DMS114 treated with DMSO at 0.1 percent for 48 hours (cell line): ENCODE results near the gene ATAD2B.
"Not testable (repeated sequence)": the region's sequence is repeated elsewhere in the genome, so short reads cannot be mapped to it uniquely, and the experiment has no call there.

Experiments
- DNase-seq: peaks from one replicate; lab custom pipeline; 2025; ENCODE audit not compliant: unreplicated experiment; lab: John Stamatoyannopoulos, UW

ATAD2B gene

GRCh38 chr2:23801396-23801795 lies 125.5 kb downstream of the ATAD2B start:
- no peak for DNase-seq

GRCh38 chr2:23794234-23794633 lies 132.7 kb downstream of the ATAD2B start:
- DNase-seq, result no peak

GRCh38 chr2:23793476-23793875 lies 133.4 kb downstream of the ATAD2B start:
- no peak for DNase-seq

- DNase-seq, result no peak
Measured at GRCh38 chr2:23791030-23791429, 135.9 kb downstream of the ATAD2B start.

GRCh38 chr2:23789012-23789411 lies 137.9 kb downstream of the ATAD2B start:
- no peak for DNase-seq

- DNase-seq, result no peak
Measured at GRCh38 chr2:23788100-23788499, 138.8 kb downstream of the ATAD2B start.

GRCh38 chr2:23784971-23785370 lies 142.0 kb downstream of the ATAD2B start:
- DNase-seq, result no peak

GRCh38 chr2:23782646-23783045 lies 144.3 kb downstream of the ATAD2B start:
- no peak for DNase-seq

- DNase-seq, result no peak
Measured at GRCh38 chr2:23782126-23782525, 144.8 kb downstream of the ATAD2B start.

GRCh38 chr2:23780465-23780864 lies 146.5 kb downstream of the ATAD2B start:
- not testable (repeated sequence) for DNase-seq

- no peak for DNase-seq
Measured at GRCh38 chr2:23777826-23778225, 149.1 kb downstream of the ATAD2B start.

GRCh38 chr2:23776021-23776420 lies 150.9 kb downstream of the ATAD2B start:
- DNase-seq, result no peak

GRCh38 chr2:23772684-23773083 lies 154.2 kb downstream of the ATAD2B start:
- no peak for DNase-seq

- no peak for DNase-seq
Measured at GRCh38 chr2:23772056-23772455, 154.9 kb downstream of the ATAD2B start.

- no peak for DNase-seq
Measured at GRCh38 chr2:23769364-23769763, 157.6 kb downstream of the ATAD2B start.

- DNase-seq, result no peak
Measured at GRCh38 chr2:23767876-23768621, 158.9 kb downstream of the ATAD2B start.

GRCh38 chr2:23762141-23762540 lies 164.8 kb downstream of the ATAD2B start:
- no peak for DNase-seq

GRCh38 chr2:23761638-23762037 lies 165.3 kb downstream of the ATAD2B start:
- DNase-seq, result no peak

GRCh38 chr2:23760736-23761135 lies 166.2 kb downstream of the ATAD2B start:
- DNase-seq, result no peak

GRCh38 chr2:23757686-23758433 lies 169.1 kb downstream of the ATAD2B start:
- DNase-seq, result no peak

- DNase-seq, result no peak
Measured at GRCh38 chr2:23756593-23757292, 170.2 kb downstream of the ATAD2B start.

GRCh38 chr2:23754970-23755369 lies 172.0 kb downstream of the ATAD2B start:
- DNase-seq, result no peak
